Measurements from ENCODE around the gene MIPOL1. TPM values are rescaled to one million over a fixed set of nuclear protein-coding genes. Genes with fewer than 3 reads are reported as not detected.

Gene MIPOL1
- total RNA-seq, 1 donor from 2014 or later = 12.1 TPM

DNA sequence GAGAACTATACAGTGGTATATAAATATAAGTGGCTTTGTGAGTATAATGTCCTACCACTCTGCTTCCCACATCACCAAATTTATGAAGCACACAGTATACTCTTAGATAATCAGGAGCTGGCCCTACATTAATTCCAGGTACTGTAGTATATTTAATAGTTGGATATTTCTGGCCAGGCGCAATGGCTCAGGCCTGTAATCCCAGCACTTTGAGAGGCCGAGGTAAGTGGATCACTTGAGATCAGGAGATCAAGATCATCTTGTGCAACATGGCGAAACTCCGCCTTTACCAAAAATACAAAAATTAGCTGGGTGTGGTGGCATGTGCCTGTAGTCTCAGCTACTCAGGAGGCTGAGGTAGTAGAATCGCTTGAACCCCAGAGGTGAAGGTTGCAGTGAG lies 293.3 kb downstream of the MIPOL1 start:
- H3K36me3 Mint-ChIP-seq (ENCODE audit: low read depth, unreplicated experiment) = no peaks in the 10 kb centered on the region
- H3K4me1 Mint-ChIP-seq (ENCODE audit: unreplicated experiment) = no peaks in the 10 kb centered on the region
- no peak for TF ChIP-seq CTCF (IDR thresholded peaks at IDR 0.05; ENCODE audit: unreplicated experiment)
- no peak overlapping the region for H3K27ac Mint-ChIP-seq (ENCODE audit: unreplicated experiment)
- no peak overlapping the region for H3K4me3 Mint-ChIP-seq (ENCODE audit: unreplicated experiment)
- no peaks in the 10 kb centered on the region for H3K27me3 Mint-ChIP-seq (ENCODE audit: unreplicated experiment)
- no peaks in the 10 kb centered on the region for H3K9me3 Mint-ChIP-seq (ENCODE audit: unreplicated experiment)
- no peak for DNase-seq (ENCODE audit: low spot score)

- TF ChIP-seq CTCF (IDR thresholded peaks at IDR 0.05; ENCODE audit: unreplicated experiment) = no peak
- Mint-ChIP-seq H3K36me3 (ENCODE audit: low read depth, unreplicated experiment) (no peaks in the 10 kb centered on the region), H3K27ac (ENCODE audit: unreplicated experiment) (no peak overlapping the region), H3K4me1 (ENCODE audit: unreplicated experiment) (no peaks in the 10 kb centered on the region), H3K9me3 (ENCODE audit: unreplicated experiment) (no peaks in the 10 kb centered on the region), H3K27me3 (ENCODE audit: unreplicated experiment) (peaks cover 2% of the 10 kb centered on the region), H3K4me3 (ENCODE audit: unreplicated experiment) (no peak overlapping the region)
- DNase-seq (ENCODE audit: low spot score) = no peak
These were observed 295.9 kb downstream of the MIPOL1 start for GRCh38 chr14:37493606-37494005.

- H3K4me3 Mint-ChIP-seq (ENCODE audit: unreplicated experiment) = no peak overlapping the region
- no peak for TF ChIP-seq CTCF (IDR thresholded peaks at IDR 0.05; ENCODE audit: unreplicated experiment)
These were observed 299.7 kb downstream of the MIPOL1 start for GRCh38 chr14:37497422-37497821.

GRCh38 chr14:37501877-37502276 lies 304.1 kb downstream of the MIPOL1 start:
- Mint-ChIP-seq H3K4me1 (ENCODE audit: unreplicated experiment) (no peaks in the 10 kb centered on the region), H3K4me3 (ENCODE audit: unreplicated experiment) (no peak overlapping the region), H3K36me3 (ENCODE audit: low read depth, unreplicated experiment) (no peaks in the 10 kb centered on the region), H3K27me3 (ENCODE audit: unreplicated experiment) (peaks cover 2% of the 10 kb centered on the region), H3K9me3 (ENCODE audit: unreplicated experiment) (no peaks in the 10 kb centered on the region), H3K27ac (ENCODE audit: unreplicated experiment) (no peak overlapping the region)
- TF ChIP-seq CTCF (IDR thresholded peaks at IDR 0.05; ENCODE audit: unreplicated experiment) = no peak
- DNase-seq (ENCODE audit: low spot score) = no peak

More at GRCh38 chr14:37497422-37497821, 299.7 kb downstream of the MIPOL1 start:
- no peak for DNase-seq (ENCODE audit: low spot score)
- no peak overlapping the region for H3K27ac Mint-ChIP-seq (ENCODE audit: unreplicated experiment)
- no peaks in the 10 kb centered on the region for H3K36me3 Mint-ChIP-seq (ENCODE audit: low read depth, unreplicated experiment)
- H3K27me3 Mint-ChIP-seq (ENCODE audit: unreplicated experiment) = peaks cover 2% of the 10 kb centered on the region
- H3K9me3 Mint-ChIP-seq (ENCODE audit: unreplicated experiment) = no peaks in the 10 kb centered on the region
- H3K4me1 Mint-ChIP-seq (ENCODE audit: unreplicated experiment) = no peaks in the 10 kb centered on the region

DNA sequence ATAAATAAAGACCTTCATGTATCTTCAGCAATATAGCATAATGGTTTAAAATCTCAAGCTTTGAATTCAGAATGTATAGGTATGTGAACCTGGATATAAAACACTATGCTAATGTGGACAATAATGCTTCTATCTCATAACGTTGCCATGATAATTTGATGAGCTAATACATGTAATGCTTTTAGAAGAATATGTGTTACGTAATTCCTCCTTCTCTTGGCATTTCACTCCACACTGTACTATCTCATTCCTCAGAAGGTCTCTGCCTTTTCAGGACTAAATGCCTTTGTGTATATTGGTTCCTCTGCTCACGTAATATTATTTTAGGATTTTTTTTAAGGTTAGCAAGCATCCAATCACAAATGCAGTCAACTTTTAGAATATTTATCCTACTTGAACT lies 310.8 kb downstream of the MIPOL1 start:
- no peak for TF ChIP-seq CTCF (IDR thresholded peaks at IDR 0.05; ENCODE audit: unreplicated experiment)
- no peak overlapping the region for H3K27ac Mint-ChIP-seq (ENCODE audit: unreplicated experiment)
- DNase-seq (ENCODE audit: low spot score) = no peak
- H3K27me3 Mint-ChIP-seq (ENCODE audit: unreplicated experiment) = no peaks in the 10 kb centered on the region
- no peaks in the 10 kb centered on the region for H3K4me1 Mint-ChIP-seq (ENCODE audit: unreplicated experiment)
- H3K36me3 Mint-ChIP-seq (ENCODE audit: low read depth, unreplicated experiment) = no peaks in the 10 kb centered on the region
- H3K9me3 Mint-ChIP-seq (ENCODE audit: unreplicated experiment) = no peaks in the 10 kb centered on the region
- no peak overlapping the region for H3K4me3 Mint-ChIP-seq (ENCODE audit: unreplicated experiment)
